H4 (cell line): ENCODE results near the gene FN3KRP. TPM values are rescaled to one million over a fixed set of nuclear protein-coding genes. Genes with fewer than 3 reads are reported as not detected.

ENCODE experiments used
- DNase-seq: peaks from one replicate; pipeline ENCODE4 v3.0.0-alpha.2; 2015; ENCODE audit warnings: low spot score
- total RNA-seq: library from RNA; depleted of rRNA; stranded (reverse); fragments of >200 nt; shearing (Covaris generic); gene quantifications from 2 replicates; pipeline ENCODE4 v1.2.3, GENCODE V29; 2014

FN3KRP gene
- total RNA-seq, 1 experiment from 2014 or later, result 22.5 TPM

DNA sequence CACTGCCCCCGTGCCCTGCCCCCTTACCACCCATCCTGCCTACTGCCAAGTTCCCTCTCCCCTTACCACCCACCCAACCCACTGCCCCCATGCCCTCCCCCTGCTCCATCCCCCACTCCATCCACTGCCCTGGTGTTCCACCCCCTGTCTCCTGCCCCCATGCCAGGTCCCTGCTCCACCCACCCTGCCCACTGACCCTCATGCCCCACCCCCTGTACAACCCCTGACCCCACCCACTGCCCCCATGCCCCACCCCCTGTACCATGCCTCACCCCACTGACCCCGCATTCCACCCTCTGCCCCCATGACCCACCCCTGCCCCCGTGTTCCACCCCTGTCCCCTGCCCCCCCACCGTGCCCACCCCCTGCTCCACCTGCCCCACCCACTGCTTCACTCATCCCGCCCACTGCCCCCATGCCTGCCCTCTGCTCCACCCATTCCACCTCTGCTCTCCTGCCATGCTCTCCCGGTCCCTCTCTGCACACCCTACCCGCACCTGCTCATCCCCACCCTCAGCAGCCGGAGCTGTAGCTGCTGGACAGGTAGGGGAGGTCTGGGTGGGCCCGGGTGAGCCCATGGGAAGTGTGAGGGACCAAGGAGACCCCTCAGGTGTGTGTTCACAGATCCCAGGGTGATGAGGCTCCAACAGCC lies 7.4 kb upstream of the FN3KRP start:
- DNase-seq, result no peak

- DNase-seq, result no peak
These were observed 6.6 kb upstream of the FN3KRP start for GRCh38 chr17:82709676-82710498.

DNA sequence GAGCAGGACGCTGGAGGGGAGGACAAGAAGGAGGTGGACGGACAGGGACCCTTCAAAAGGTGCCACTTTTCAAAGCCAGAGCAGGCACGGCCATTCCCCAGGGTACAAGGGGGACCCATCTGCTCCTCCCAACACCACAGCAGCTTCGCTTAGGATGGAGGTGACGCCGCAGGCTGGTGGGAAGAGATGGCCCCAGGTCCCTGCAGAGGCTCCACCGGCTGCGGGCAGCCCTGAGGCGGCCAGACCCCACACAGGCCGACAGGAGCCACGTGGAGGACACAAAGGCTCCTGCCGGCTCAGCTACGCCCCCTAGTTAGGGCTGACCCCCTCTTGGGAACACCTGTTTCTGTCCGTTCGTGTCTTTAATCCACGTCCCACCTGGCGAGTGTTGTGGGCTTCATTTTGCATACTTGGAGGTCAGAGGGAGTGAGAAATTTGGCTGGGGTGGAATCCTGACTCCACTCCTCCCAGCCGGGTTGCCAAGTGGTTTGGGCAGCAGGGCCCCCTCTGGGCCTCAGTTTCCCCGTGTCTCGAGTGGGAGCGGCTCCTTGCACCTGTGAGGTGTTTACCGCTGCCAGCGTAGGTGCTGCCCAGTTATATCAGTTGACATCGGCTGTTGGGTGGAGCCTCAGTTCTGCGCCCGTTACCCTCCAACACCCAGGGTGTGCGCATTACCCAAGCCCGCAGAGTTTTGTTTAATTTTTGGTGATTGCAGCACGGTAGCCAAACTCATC lies 5.8 kb upstream of the FN3KRP start:
- DNase-seq, result no peak

GRCh38 chr17:82713071-82713723 lies 3.3 kb upstream of the FN3KRP start:
- no peak for DNase-seq

DNA sequence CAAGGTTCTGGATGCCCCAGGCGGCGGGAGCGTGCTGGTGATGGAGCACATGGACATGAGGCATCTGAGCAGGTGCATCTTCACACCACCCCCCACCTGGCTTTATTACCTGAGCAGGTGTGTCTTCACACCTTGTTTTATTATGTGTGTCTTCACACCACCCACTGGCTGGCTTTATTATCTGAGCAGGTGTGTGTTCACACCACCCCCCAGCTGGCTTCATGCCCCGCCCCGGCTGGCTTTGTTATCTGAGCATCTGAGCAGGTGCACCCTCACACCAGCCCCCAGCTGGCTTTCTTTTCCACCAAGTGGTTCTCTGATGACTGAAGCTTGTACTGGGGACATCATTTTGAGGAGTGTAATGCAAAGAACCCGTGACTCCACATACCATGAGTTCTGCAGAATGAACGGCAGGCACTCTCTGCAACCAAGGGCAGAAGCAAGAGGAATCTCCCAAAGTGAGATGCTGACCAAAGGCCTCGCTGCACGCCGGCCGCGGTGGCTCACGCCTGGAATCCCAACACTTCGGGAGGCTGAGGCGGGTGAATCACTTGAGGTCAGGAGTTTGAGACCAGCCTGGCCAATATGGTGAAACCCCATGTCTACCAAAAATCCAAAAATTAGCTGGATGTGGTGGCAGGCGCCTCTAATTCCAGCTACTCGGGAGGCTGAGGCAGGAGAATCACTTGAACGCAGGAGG lies 2.6 kb downstream of the FN3KRP start:
- no peak for DNase-seq

DNA sequence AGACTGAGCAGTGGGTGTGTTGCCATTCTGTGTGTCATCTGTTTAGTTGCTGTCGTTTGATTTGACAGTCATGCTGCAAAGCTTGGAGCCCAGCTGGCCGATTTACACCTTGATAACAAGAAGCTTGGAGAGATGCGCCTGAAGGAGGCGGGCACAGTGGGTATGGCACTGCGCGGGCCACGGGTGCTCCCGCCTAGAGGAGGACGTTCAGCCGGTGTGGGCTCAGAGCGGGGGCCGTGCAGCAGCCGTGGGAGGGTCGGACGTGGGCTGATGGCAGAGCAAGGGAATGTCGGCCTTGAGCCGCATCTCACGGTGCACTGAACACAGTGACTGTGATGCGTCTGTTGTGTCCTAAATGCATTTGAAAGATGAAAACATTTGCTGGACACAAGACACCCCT lies 3.7 kb downstream of the FN3KRP start:
- DNase-seq, result no peak

- no peak for DNase-seq
These were observed 6.0 kb downstream of the FN3KRP start for GRCh38 chr17:82722341-82723013.

DNA sequence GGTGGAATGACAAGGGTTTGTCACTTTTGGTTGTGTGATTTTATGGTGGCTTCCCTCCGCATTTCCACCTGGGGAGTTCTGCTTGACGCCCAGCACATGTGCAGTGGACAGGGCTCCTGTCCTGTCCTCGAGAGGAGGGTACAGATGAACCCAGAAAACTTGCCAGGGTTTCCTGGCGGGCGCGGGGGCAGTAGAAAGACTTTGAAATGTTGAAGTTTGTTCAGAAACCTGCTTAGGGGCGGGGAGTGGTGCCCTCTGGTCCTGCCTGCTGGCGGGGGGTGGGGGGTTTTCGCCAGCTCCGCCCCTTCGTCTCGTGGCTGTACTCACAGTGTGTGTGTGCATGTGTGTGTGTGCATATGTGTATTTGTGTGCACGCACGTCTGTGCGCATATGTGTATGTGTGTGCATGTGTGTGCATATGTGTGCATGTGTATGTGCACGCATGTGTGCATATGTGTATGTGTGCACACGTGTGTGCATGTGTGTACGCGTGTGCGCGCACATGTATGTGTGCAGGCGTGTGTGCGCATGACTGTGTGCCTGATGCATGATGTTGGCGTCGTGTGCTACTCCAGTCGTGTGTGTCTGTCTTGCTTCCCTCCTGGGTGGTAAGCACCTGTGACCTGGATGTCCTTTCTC lies 6.8 kb downstream of the FN3KRP start:
- DNase-seq, result no peak

GRCh38 chr17:82726427-82726826 lies 9.9 kb downstream of the FN3KRP start:
- no peak for DNase-seq

GRCh38 chr17:82729479-82730260 lies 13.2 kb downstream of the FN3KRP start:
- DNase-seq, result no peak

- DNase-seq, result no peak
These were observed 15.7 kb downstream of the FN3KRP start for GRCh38 chr17:82732118-82732743.

- no peak for DNase-seq
These were observed 18.7 kb downstream of the FN3KRP start, which contains the start of gene FN3K for GRCh38 chr17:82734987-82735866. FN3K (plus strand) TSS chr17:82735615; CDS start chr17:82735637, 22 bp downstream.

- no peak for DNase-seq
These were observed 20.1 kb downstream of the FN3KRP start for GRCh38 chr17:82736511-82737185.

- no peak for DNase-seq
These were observed 21.7 kb downstream of the FN3KRP start for GRCh38 chr17:82737967-82738877.

DNA sequence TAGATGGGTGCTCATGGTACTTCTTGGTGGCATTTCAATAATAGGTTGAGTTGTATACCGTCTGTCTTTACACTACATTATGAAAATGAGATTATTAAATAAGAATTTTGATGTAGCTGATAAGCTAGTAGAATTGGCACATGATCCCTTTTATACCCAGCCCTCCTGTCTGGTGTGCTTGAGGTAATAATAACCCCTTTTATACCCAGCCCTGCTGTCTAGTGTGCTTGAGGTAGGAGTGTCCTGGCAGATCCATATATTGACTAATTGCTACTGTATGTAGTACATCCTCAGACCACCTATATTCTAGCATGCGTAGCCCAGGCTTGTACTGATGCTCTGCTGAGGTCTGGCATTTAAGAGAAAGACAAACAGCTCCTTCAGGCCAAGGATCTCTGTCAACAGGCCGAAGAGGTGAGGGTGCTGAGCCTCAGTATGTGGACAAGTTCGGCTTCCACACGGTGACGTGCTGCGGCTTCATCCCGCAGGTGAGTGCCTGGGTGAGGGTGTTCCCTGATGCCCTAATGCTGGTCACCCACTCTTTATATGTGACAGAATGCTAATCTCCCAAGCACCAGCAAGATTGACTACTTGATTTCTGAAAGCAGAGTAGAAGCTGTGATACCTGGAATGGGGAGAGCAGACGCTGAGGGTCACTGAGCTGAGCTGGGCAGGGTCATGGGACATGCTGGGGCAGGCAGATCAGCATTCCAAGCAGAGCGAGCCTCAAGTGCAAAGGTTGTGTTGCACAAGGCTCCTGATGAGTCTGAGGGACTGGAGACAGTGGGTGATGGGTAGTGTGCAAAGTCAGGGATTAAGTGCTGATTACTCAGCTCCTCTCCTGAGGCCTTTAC lies 24.6 kb downstream of the FN3KRP start:
- no peak for DNase-seq
